ENCODE data around the gene KRT6C. TPM values are rescaled to one million over a fixed set of nuclear protein-coding genes. Genes with fewer than 3 reads are reported as not detected.

Gene KRT6C
- polyA plus RNA-seq, 1 of the 3 experiments (the other 2 are of a cell fraction): not detected

- Histone ChIP-seq H3K9ac (no peak overlapping the region), H3K9me2 (no peaks in the 10 kb centered on the region), H3F3A (replicated peaks; ENCODE audit: insufficient read depth) (no peaks in the 10 kb centered on the region), H3K36me3 (replicated peaks in 1 of 2; ENCODE audit: control insufficient read depth in 1 of 2, insufficient read depth in 2 of 2, low read length in 1 of 2) (no peaks in the 10 kb centered on the region), H3K4me3 (ENCODE audit: low read depth in 2 of 2, low read length in 1 of 2) (no peak overlapping the region), H2AFZ (ENCODE audit: low read depth) (no peak overlapping the region), H3K4me2 (no peak overlapping the region), H3K27me3 (ENCODE audit: insufficient read depth) (peaks cover 4% of the 10 kb centered on the region; the same call in 1 of the 2 replicates), H3K79me2 (ENCODE audit: insufficient read depth) (no peaks in the 10 kb centered on the region), H3K27ac (ENCODE audit: low read depth in 2 of 2, low read length in 1 of 2) (no peak overlapping the region), H3K9me3 (peaks cover 6% of the 10 kb centered on the region; the same call in 1 of the 2 replicates), H3K4me1 (ENCODE audit: control insufficient read depth in 1 of 2, insufficient read depth in 2 of 2, low read depth in 1 of 2, low read length in 1 of 2) (no peaks in the 10 kb centered on the region), H4K20me1 (ENCODE audit: insufficient read depth) (no peaks in the 10 kb centered on the region)
- no peak for TF ChIP-seq REST (IDR thresholded peaks at IDR 0.05; ENCODE audit: low read depth, low read length)
- ChIA-PET CTCF (no interaction called here), POLR2A (no interaction called here)
- WGBS (ENCODE audit: low lambda C conversion rate): 11% methylated on average over 3 of the region's 3 CpGs
- no peak for DNase-seq
These were observed 6.5 kb upstream of the KRT6C start for GRCh38 chr12:52480073-52480472.

GRCh38 chr12:52477651-52478050 lies 4.0 kb upstream of the KRT6C start:
- Histone ChIP-seq H4K20me1 (ENCODE audit: insufficient read depth) (no peaks in the 10 kb centered on the region), H3K9me3 (no peaks in the 10 kb centered on the region), H3K27ac (ENCODE audit: low read depth in 2 of 2, low read length in 1 of 2) (no peak overlapping the region), H3K79me2 (ENCODE audit: insufficient read depth) (no peaks in the 10 kb centered on the region), H3K36me3 (replicated peaks in 1 of 2; ENCODE audit: control insufficient read depth in 1 of 2, insufficient read depth in 2 of 2, low read length in 1 of 2) (no peaks in the 10 kb centered on the region), H3K4me3 (ENCODE audit: low read depth in 2 of 2, low read length in 1 of 2) (no peak overlapping the region), H3K9me2 (no peaks in the 10 kb centered on the region), H3K9ac (no peak overlapping the region), H3K4me2 (no peak overlapping the region), H3K27me3 (ENCODE audit: insufficient read depth) (peaks cover 4% of the 10 kb centered on the region; the same call in 1 of the 2 replicates), H3K4me1 (ENCODE audit: control insufficient read depth in 1 of 2, insufficient read depth in 2 of 2, low read depth in 1 of 2, low read length in 1 of 2) (no peaks in the 10 kb centered on the region), H2AFZ (ENCODE audit: low read depth) (no peak overlapping the region), H3F3A (replicated peaks; ENCODE audit: insufficient read depth) (no peaks in the 10 kb centered on the region)
- ChIA-PET CTCF (interaction anchor here (1.0 to 1.2 kb wide), 2 partner anchors 22 to 98 kb away, joined by 3 read pairs; no protein-coding TSS in a partner anchor), POLR2A (interaction anchor here (0.6 kb wide), 1 partner anchor 97 kb away, joined by 3 read pairs; no protein-coding TSS in a partner anchor)
- no peak for DNase-seq
- 11% methylated on average over 2 of the region's 2 CpGs for WGBS (ENCODE audit: low lambda C conversion rate)
- TF ChIP-seq TEAD4 (IDR thresholded peaks at IDR 0.05; ENCODE audit: borderline replicate concordance, insufficient read depth) (no peak), SIN3A (IDR thresholded peaks at IDR 0.05; ENCODE audit: borderline replicate concordance, low read depth, low read length) (no peak), RXRA (IDR thresholded peaks at IDR 0.05; ENCODE audit: borderline replicate concordance, low read depth) (no peak)

GRCh38 chr12:52474212-52474611 lies 607 bp upstream of the KRT6C start:
- CTCF ChIA-PET: no interaction called here
- POLR2A ChIA-PET: no interaction called here
- no peaks in the 10 kb centered on the region for H3F3A ChIP-seq (replicated peaks; ENCODE audit: insufficient read depth)

More at GRCh38 chr12:52474212-52474611, 607 bp upstream of the KRT6C start:
- Histone ChIP-seq H3K9me2 (no peaks in the 10 kb centered on the region), H3K4me3 (ENCODE audit: low read depth in 2 of 2, low read length in 1 of 2) (no peak overlapping the region), H3K79me2 (ENCODE audit: insufficient read depth) (no peaks in the 10 kb centered on the region), H3K4me1 (ENCODE audit: control insufficient read depth in 1 of 2, insufficient read depth in 2 of 2, low read depth in 1 of 2, low read length in 1 of 2) (no peaks in the 10 kb centered on the region), H3K27me3 (ENCODE audit: insufficient read depth) (peaks cover 12% of the 10 kb centered on the region; the same call in 1 of the 2 replicates), H3K27ac (ENCODE audit: low read depth in 2 of 2, low read length in 1 of 2) (no peak overlapping the region), H3K4me2 (no peak overlapping the region), H4K20me1 (ENCODE audit: insufficient read depth) (no peaks in the 10 kb centered on the region), H2AFZ (ENCODE audit: low read depth) (no peak overlapping the region), H3K36me3 (replicated peaks in 1 of 2; ENCODE audit: control insufficient read depth in 1 of 2, insufficient read depth in 2 of 2, low read length in 1 of 2) (no peaks in the 10 kb centered on the region), H3K9me3 (no peaks in the 10 kb centered on the region), H3K9ac (no peak overlapping the region)
- no peak for DNase-seq
- TF ChIP-seq USF2 (IDR thresholded peaks at IDR 0.05; ENCODE audit: borderline replicate concordance, low read depth, low read length): no peak
- no peak for TF ChIP-seq GATA2 (CRISPR knock-in tag; IDR thresholded peaks at IDR 0.05)
- no peak for TF ChIP-seq IRF3 (IDR thresholded peaks at IDR 0.05; ENCODE audit: low read depth, low read length)
- TF ChIP-seq ZBTB33 (IDR thresholded peaks at IDR 0.05; ENCODE audit: borderline replicate concordance, low read depth): no peak
- no peak for TF ChIP-seq RFX5 (IDR thresholded peaks at IDR 0.05; ENCODE audit: low read length)
- no peak for TF ChIP-seq RXRA (IDR thresholded peaks at IDR 0.05; ENCODE audit: borderline replicate concordance, low read depth)
- no peak for TF ChIP-seq TAF1 (IDR thresholded peaks at IDR 0.05; ENCODE audit: borderline replicate concordance, low read depth, low read length)
- no peak for TF ChIP-seq USF1 (IDR thresholded peaks at IDR 0.05; ENCODE audit: borderline replicate concordance, low read depth)
- TF ChIP-seq FOXJ3 (CRISPR knock-in tag; IDR thresholded peaks at IDR 0.05): no peak
- 32% methylated on average over 2 of the region's 2 CpGs for WGBS (ENCODE audit: low lambda C conversion rate)
